Measurements from ENCODE around the gene LRMDA.

LRMDA gene

DNA sequence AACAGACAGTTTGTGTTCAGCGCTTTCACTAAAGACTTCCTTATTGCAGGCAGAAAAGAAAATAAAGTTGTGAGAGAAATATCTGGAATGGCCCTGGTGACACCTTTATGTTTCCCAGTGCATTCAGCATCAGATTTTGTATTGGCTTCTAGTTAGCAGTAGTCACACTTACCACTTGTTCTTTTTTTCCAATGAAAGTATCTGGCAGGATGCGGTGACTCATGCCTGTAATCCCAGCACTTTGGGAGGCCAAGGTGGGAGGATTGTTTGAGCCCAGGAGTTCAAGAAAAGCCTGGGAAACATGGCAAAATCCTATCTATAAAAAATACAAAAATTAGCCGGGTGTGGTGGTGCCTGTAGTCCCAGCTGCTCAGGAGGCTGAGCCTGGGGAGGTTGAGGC, 649.6 kb downstream of the LRMDA start:
- H3K4me3 ChIP-seq (ENCODE audit: low read length), result no peak overlapping the region
- TF ChIP-seq, protein P1, sequence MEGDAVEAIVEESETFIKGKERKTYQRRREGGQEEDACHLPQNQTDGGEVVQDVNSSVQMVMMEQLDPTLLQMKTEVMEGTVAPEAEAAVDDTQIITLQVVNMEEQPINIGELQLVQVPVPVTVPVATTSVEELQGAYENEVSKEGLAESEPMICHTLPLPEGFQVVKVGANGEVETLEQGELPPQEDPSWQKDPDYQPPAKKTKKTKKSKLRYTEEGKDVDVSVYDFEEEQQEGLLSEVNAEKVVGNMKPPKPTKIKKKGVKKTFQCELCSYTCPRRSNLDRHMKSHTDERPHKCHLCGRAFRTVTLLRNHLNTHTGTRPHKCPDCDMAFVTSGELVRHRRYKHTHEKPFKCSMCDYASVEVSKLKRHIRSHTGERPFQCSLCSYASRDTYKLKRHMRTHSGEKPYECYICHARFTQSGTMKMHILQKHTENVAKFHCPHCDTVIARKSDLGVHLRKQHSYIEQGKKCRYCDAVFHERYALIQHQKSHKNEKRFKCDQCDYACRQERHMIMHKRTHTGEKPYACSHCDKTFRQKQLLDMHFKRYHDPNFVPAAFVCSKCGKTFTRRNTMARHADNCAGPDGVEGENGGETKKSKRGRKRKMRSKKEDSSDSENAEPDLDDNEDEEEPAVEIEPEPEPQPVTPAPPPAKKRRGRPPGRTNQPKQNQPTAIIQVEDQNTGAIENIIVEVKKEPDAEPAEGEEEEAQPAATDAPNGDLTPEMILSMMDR (conservative IDR thresholded peaks at IDR 0.05; ENCODE audit: low read length), result no peak
- no peak for DNase-seq (ENCODE audit: low read depth)

DNA sequence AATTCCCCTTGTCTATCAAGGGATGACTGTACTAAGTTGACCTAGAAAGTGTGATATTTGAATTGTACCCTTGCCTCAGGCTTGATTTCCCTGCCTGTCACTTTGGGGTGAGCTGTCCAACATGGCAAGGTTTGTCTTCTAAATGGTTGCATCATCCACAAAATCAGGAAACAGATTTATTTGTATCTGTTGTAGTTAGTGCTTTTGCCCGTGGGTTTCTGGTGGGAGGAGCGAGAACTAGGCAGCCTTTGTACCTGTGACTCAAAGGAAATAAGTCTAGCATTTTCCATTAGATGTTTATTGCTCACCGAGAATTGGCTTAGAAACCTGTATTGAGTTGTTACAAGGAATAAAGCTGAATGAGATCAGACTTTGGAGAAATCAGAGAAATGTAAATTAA, 650.8 kb downstream of the LRMDA start:
- DNase-seq (ENCODE audit: low read depth), result no peak
- H3K4me3 ChIP-seq (ENCODE audit: low read length), result no peak overlapping the region
- TF ChIP-seq, protein P1 (conservative IDR thresholded peaks at IDR 0.05; ENCODE audit: low read length), result no peak

DNA sequence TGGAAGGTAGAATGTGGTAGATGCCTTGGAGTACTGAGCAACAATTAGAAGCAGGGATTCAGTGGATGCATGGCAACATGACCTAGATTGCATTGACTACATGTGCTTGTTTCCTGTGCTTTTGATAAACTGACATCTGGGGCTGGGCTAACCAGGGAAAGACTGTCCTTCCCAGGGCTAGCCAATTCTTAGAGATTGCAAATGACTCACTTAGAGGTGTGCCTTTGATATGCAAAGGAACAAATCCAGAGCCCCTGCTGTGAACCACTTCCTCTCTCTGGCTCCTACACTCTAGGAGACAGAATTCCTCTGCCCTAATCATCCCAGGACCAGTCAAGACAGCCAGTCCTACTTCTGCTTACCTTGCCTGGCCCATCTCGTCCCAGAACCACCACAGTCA, 651.5 kb downstream of the LRMDA start:
- no peak overlapping the region for H3K4me3 ChIP-seq (ENCODE audit: low read length)
- DNase-seq (ENCODE audit: low read depth), result peak; percentile 34
- TF ChIP-seq, protein P1 (conservative IDR thresholded peaks at IDR 0.05; ENCODE audit: low read length), result no peak

DNA sequence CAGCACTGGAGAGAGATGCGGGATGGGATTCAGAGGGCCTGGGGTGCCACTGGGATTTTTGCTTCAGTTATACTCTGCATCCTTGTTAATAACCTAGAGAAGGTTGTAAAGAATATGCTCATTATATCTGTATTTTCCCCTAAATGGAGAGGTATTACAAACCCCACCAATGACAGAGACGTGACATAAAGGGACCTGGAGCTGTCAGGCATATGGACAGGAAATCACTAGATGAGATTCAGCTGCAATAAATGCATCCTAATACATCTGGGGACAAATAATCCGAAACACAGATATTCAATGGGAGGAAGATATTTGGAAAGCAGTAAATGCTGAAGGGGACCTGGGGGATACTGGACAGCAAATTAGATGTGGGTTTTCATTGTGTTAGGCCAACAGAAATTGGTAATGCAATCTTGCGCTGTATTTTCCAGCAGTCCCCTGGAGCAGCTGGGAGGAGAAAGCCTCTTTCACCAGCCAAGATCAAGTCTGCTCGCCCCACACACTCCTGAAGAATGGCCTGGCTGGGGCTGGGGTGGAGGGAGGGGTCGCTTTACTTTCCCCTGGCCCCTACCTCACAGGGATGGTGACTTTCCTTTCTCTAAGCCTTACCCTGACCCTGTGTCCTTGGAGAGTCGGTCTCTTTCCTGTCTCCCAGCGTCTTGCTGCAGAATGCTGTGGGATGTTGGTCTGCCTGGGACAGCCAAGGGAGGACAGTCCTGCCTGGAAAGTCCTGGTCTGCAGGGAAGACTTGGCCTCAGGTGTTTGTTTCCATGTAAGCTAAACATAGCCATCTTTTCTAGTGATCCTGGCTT, 653.8 kb downstream of the LRMDA start:
- no peak overlapping the region for H3K4me3 ChIP-seq (ENCODE audit: low read length)
- no peak for DNase-seq (ENCODE audit: low read depth)
- TF ChIP-seq, protein P1 (conservative IDR thresholded peaks at IDR 0.05; ENCODE audit: low read length), result no peak

DNA sequence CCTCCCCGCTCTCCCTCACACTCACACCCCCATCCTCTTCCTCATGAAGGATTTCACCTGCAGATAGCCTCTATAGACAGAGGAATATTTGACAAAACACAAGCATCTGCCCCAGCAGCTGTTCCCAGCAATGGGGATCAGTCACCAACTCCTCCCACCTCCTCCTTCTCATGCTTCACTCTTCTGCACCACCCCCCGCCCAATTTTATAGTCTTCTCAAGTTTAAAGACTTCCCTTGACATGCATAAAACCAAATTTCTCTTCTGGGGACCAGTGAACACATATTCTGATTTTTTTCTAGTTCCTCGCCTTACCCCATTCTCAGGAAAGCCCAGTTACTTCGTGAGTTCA, 654.4 kb downstream of the LRMDA start:
- DNase-seq (ENCODE audit: low read depth), result no peak
- TF ChIP-seq, protein P1 (conservative IDR thresholded peaks at IDR 0.05; ENCODE audit: low read length), result no peak
- H3K4me3 ChIP-seq (ENCODE audit: low read length), result no peak overlapping the region

DNA sequence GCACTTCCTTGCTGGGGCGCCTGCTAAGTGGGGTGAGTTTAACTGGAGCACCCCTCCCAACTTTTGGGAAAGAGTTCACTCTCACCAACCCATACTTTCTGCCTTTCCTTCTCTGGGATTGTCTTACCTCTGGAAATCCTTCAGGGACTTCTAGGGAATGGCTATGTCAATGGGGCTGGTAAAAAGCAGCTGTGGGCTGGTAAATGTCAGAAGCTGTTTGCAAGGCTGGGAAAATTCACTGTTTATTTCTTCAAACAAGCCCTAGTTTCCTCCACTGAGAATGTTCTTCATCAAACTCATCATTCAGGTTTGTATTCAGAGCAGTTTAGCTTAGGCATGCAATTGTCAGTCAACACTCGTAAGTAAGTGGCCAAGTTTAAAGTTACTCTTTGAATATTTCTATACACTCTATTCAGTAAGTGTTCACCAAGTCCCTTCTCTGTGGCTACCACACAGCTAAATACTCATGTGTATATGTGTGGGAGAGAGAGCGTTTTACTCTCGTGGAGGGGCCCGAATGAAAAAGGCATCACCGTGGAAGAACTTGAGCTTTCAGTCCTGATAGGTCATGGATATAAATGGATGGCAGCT, 654.8 kb downstream of the LRMDA start:
- no peak overlapping the region for H3K4me3 ChIP-seq (ENCODE audit: low read length)
- DNase-seq (ENCODE audit: low read depth), result no peak
- TF ChIP-seq, protein P1 (conservative IDR thresholded peaks at IDR 0.05; ENCODE audit: low read length), result no peak

Measured in AG10803 (cell line).